GM12872 (cell line): ENCODE measurements around the gene OXCT1.

Experiments
- TF ChIP-seq, protein P1 (sequence below): IDR thresholded peaks from 3 replicates; pipeline ENCODE4 v1.5.1; 2011; ENCODE audit warnings: low read depth, mild to moderate bottlenecking, low read length, moderate library complexity; ENCODE audit not compliant: insufficient read depth

Gene OXCT1

GRCh38 chr5:41896230-41896629, 26.0 kb upstream of the OXCT1 start:
- TF ChIP-seq, protein P1, sequence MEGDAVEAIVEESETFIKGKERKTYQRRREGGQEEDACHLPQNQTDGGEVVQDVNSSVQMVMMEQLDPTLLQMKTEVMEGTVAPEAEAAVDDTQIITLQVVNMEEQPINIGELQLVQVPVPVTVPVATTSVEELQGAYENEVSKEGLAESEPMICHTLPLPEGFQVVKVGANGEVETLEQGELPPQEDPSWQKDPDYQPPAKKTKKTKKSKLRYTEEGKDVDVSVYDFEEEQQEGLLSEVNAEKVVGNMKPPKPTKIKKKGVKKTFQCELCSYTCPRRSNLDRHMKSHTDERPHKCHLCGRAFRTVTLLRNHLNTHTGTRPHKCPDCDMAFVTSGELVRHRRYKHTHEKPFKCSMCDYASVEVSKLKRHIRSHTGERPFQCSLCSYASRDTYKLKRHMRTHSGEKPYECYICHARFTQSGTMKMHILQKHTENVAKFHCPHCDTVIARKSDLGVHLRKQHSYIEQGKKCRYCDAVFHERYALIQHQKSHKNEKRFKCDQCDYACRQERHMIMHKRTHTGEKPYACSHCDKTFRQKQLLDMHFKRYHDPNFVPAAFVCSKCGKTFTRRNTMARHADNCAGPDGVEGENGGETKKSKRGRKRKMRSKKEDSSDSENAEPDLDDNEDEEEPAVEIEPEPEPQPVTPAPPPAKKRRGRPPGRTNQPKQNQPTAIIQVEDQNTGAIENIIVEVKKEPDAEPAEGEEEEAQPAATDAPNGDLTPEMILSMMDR: no peak

- TF ChIP-seq, protein P1: no peak
Observed at GRCh38 chr5:41893074-41893851, 23.0 kb upstream of the OXCT1 start.

DNA sequence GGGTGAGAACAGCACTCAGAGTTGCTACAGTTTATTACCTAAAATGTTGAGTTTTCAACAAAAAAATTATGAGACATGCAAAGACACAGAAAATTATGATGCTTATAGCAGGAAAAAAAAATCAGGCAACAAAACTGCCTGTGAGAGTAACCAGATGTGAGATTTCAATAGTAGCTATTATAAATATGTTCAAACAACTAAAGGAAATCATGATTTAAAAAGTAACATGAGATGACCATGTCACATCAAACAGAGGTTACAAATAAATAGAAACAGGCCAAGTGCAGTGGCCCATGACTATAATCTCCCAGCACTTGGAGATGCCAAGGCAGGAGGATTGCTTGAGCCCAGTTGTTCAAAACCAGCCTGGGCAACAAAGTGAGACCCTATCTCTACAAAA, 21.8 kb upstream of the OXCT1 start:
- TF ChIP-seq, protein P1: no peak

DNA sequence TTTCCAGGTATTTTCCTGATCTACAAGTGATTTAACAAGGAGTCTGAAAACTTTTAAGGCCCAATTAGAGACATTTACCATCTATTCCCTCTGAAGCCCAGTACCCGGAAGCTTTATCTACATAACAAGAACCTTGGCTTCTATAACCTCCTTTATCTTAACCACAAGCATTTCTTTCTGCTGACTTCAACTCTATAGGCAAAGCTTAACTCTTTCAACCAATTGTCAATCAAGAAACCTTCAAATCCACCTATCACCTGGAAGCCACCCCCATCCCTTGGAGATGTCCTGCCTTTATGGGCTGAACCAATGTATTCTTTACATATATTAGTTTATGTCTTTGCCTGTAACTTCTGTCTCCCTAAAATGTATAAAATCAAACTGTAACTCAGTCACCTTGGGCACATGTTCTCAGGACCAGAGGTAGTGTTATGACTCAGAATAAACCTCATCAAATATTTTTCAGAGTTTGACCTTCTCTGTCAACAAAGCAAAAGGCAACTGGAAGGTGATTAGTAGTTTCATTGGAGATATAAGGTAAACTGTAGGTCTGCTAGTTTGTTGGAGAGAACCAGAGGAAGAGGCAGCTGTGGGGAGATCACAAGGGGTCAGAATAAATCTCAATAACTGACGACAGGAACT, 21.0 kb upstream of the OXCT1 start:
- TF ChIP-seq, protein P1: no peak

- TF ChIP-seq, protein P1: no peak
Observed at GRCh38 chr5:41885286-41885685, 15.1 kb upstream of the OXCT1 start.

DNA sequence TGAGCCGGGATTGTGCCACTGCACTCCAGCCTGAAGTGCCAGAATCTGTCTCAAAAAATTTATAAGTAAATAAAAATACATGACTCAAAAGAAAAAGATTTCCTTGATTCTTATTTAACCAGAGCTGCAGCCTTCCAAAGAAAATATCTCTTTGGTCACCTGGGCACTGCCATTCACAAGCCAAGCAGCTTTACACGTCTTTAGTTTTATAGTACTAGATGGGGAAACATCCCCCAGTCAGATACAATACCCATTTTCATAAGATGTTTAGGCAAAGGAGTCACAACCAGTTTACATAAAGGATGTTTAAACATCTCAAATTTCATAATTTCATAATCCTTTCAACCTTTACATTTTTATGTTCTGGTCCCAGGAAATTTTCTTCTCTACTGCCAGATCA, 13.7 kb upstream of the OXCT1 start:
- TF ChIP-seq, protein P1: no peak

GRCh38 chr5:41883243-41883642, 13.0 kb upstream of the OXCT1 start:
- TF ChIP-seq, protein P1: no peak
